ENCODE results near the gene PRXL2A.

Gene PRXL2A

DNA sequence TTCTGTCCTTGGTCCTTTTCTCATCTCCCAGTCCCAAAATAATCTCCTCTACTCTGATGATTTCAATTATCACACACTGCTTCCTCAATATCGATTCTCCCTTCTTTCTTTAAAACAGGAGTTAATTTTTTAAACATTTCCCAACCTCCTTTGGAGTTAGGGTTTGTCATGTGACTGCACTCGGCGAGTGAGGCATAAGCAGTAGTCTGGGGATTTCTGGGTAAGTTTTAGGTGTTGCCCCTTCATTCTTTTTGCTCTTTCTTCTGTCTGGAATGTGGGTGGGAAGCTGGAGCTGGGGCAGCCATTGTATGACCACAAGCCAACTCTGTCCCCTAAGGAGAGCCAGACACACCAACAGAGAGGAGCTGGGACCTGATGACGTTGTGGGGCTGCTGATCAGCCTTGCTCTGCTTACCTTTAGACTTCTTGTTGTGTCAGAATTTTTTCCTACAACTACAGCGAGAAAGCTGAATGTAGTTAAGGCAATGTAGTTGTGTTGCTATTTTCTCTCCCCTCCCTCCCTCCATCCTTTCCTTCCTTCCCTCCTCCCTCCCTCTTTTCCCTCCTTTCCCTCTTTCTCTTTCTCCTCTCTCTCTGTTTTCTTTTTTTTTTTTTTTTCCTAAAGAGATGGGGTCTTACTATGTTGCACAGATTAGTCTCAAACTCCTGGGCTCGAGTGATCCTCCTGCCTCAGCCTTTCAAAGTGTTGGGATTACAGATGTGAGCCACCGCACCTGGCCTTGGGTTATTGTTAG, 39.3 kb downstream of the PRXL2A start:
- FAIRE-seq: no peak

DNA sequence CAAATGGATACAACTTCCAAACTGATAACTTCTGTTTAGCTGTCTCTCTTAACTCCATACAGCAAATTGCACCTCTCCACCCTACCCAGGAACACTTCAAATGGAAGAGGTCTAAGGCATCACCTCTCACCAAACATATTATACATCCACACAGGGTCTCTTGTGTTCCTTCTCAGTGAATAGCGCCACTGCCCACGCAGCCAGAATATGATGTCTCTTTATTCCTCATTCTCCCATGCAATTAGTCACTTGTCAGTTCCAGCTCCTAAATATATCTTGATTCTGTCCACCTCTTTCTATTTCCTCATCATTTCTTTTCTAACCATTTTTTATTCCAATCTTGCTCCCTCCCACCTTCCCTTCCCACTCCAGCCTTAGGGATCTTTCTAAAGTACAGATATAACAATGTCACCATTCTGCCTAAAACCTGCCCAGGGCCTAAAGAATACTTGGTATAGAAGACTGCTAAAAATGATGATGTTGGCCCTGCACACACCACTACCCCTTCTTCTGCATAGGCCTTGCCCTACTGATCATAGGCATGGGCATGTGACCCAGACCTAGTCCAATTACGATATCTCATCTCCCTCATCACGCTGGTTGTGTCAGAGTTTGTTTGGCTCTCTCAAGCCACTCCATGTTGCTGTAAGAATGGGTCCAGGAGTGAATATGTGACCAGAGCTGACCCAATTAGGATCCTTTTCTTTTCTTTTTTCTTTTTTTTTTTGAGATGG, 40.0 kb downstream of the PRXL2A start:
- FAIRE-seq: no peak

GRCh38 chr10:80449520-80449919, 41.2 kb downstream of the PRXL2A start:
- no peak for FAIRE-seq

GRCh38 chr10:80451132-80451531, 42.8 kb downstream of the PRXL2A start:
- no peak for FAIRE-seq

DNA sequence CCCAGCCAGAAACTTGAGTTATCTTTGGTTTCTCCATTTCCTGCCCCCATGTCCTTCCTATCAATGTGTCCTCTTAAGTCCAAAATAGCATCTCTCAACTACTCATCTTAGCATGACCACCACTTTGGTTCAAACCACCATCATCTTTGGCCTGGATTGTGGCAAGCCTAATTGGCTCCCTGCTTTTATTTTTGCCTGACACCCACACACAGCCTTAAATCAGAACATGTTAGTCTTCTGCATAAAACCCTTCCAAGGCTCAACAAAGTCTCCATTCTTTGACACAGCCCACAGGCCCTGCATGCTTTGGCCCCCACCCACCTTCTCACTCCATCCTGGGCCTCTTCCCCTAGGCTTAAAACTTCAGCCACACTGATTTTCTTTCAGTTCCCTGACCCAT, 43.7 kb downstream of the PRXL2A start:
- no peak for FAIRE-seq

- no peak for FAIRE-seq
Observed at GRCh38 chr10:80452640-80453039, 44.3 kb downstream of the PRXL2A start.

GRCh38 chr10:80453056-80453841, 44.9 kb downstream of the PRXL2A start:
- no peak for FAIRE-seq

- FAIRE-seq: no peak
Observed at GRCh38 chr10:80453842-80454512, 45.6 kb downstream of the PRXL2A start, which contains the start of gene TSPAN14. TSPAN14 (plus strand) TSS chr10:80454310; CDS start chr10:80489234, 34,924 bp downstream.

DNA sequence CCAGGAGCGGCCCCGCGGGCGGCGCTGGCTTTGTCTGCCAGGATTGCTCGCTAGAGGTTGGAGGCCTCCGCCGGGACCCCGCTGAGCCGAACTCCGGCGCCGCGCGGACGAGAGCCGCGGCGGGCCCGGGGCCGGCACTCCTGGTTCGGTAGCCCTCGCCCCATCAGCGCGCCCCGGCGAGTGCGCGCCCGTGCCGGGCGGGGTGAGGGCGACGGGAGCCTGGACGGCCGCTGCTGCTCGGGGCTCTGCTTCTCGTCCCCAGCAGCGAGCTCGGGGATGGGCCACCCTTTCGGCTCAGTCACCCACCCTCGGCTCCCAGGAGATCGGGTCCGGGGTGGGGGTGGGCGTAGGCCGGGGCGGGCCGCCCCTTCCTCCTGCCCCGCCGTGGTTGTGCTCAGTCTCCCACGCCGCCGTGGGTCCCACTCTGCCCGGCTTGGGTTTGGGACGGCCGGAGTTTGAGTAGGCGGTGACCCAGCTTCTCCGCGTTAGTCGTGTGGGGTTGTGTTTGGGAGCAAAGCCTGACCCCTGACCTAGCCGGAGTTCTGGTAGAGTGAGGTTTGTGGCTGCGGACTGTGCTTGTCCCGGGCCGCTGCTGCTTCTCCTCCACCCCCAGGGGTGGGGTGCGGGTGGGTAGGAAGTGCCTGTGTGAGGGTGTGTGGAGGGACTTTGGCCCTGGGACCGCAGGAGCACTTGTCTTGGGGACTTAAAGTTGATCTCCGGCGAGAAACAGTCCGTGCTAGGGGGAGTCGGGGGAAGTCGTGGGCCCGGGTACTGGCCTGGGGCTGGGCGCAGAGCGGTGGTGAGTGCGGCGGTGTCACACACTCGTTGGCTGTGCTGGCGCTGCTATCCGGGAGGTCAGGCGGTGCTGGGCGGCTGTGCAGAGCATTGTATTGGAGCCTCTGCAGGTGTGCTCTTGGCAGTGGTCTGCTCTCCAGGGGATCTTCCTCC, 46.4 kb downstream of the PRXL2A start:
- no peak for FAIRE-seq

- no peak for FAIRE-seq
Observed at GRCh38 chr10:80455461-80456349, 47.4 kb downstream of the PRXL2A start.

- no peak for FAIRE-seq
Observed at GRCh38 chr10:80457554-80458262, 49.4 kb downstream of the PRXL2A start.

- FAIRE-seq: no peak
Observed at GRCh38 chr10:80458263-80458625, 49.9 kb downstream of the PRXL2A start.

- FAIRE-seq: no peak
Observed at GRCh38 chr10:80458638-80459037, 50.3 kb downstream of the PRXL2A start.

GRCh38 chr10:80459047-80459865, 50.9 kb downstream of the PRXL2A start:
- FAIRE-seq: no peak

GRCh38 chr10:80460399-80461207, 52.3 kb downstream of the PRXL2A start:
- FAIRE-seq: no peak

GRCh38 chr10:80461208-80462183, 53.1 kb downstream of the PRXL2A start:
- FAIRE-seq: no peak
